HG02943 (cell line): Measurements from ENCODE around the gene GTF2H4.
"Not testable (repeated sequence)": the region's sequence is repeated elsewhere in the genome, so short reads cannot be mapped to it uniquely, and the experiment has no call there.

Experiments
- ATAC-seq: cut with Tn5 transposase; IDR thresholded peaks from one replicate; pipeline ENCODE4 v1.9.1; 2021; ENCODE audit warnings: mild to moderate bottlenecking, low read depth, moderate library complexity; ENCODE audit not compliant: unreplicated experiment

The GTF2H4 gene

GRCh38 chr6:30917041-30917440, 9.0 kb downstream of the GTF2H4 start:
- ATAC-seq, result no peak

- no peak for ATAC-seq
Measured at GRCh38 chr6:30917487-30917886, 9.5 kb downstream of the GTF2H4 start.

GRCh38 chr6:30918670-30919069, 10.7 kb downstream of the GTF2H4 start:
- no peak for ATAC-seq

- ATAC-seq, result no peak
Measured at GRCh38 chr6:30922447-30922852, 14.4 kb downstream of the GTF2H4 start.

- not testable (repeated sequence) for ATAC-seq
Measured at GRCh38 chr6:30924040-30924627, 16.1 kb downstream of the GTF2H4 start.

GRCh38 chr6:30926644-30927043, 18.6 kb downstream of the GTF2H4 start:
- ATAC-seq, result no peak

GRCh38 chr6:30927080-30927479, 19.1 kb downstream of the GTF2H4 start:
- not testable (repeated sequence) for ATAC-seq

- no peak for ATAC-seq
Measured at GRCh38 chr6:30928677-30929076, 20.7 kb downstream of the GTF2H4 start.

GRCh38 chr6:30930506-30930905, 22.5 kb downstream of the GTF2H4 start:
- ATAC-seq, result no peak

- ATAC-seq, result no peak
Measured at GRCh38 chr6:30931272-30931671, 23.3 kb downstream of the GTF2H4 start.

GRCh38 chr6:30931969-30932645, 24.1 kb downstream of the GTF2H4 start, which contains the start of gene SFTA2:
Gene SFTA2, minus strand, starts transcription at chr6:30932170. Its CDS starts 74 bp downstream, at chr6:30932096.
- ATAC-seq, result no peak

- ATAC-seq, result no peak
Measured at GRCh38 chr6:30932665-30933365, 24.8 kb downstream of the GTF2H4 start.

GRCh38 chr6:30935018-30935417, 27.0 kb downstream of the GTF2H4 start:
- no peak for ATAC-seq

- ATAC-seq, result no peak
Measured at GRCh38 chr6:30937265-30937664, 29.3 kb downstream of the GTF2H4 start.

GRCh38 chr6:30938730-30939129, 30.7 kb downstream of the GTF2H4 start:
- no peak for ATAC-seq

- no peak for ATAC-seq
Measured at GRCh38 chr6:30939473-30939872, 31.5 kb downstream of the GTF2H4 start.

GRCh38 chr6:30940361-30940986, 32.5 kb downstream of the GTF2H4 start, which contains the start of gene MUCL3:
Gene MUCL3, plus strand, starts transcription at chr6:30940973. Its CDS starts 27 bp downstream, at chr6:30941000.
- no peak for ATAC-seq

GRCh38 chr6:30942338-30943060, 34.5 kb downstream of the GTF2H4 start:
- ATAC-seq, result no peak

GRCh38 chr6:30944051-30944450, 36.0 kb downstream of the GTF2H4 start:
- ATAC-seq, result no peak

- ATAC-seq, result no peak
Measured at GRCh38 chr6:30945281-30945680, 37.3 kb downstream of the GTF2H4 start.
